Measurements from ENCODE around the gene SCGB3A1.

- no peak for TF ChIP-seq POLR2AphosphoS5 (IDR thresholded peaks at IDR 0.05)
- no peak for TF ChIP-seq POLR2A (IDR thresholded peaks at IDR 0.05)
- no peak for TF ChIP-seq CTCF (IDR thresholded peaks at IDR 0.05)
Measured at GRCh38 chr5:180639287-180639686, 48.0 kb upstream of the SCGB3A1 start.

All from prostate gland (tissue), 2 donors.